AG09319 (cell line): ENCODE data around the gene SLCO2A1.

ENCODE experiments used
- DNase-seq: peaks from one replicate; pipeline ENCODE4 v3.0.0-alpha.2; 2010; ENCODE audit warnings: low read depth; ENCODE audit errors: extremely low read depth
- TF ChIP-seq, protein P1 (sequence below): IDR thresholded peaks from 2 replicates; pipeline ENCODE4 v1.5.1; 2011; ENCODE audit warnings: low read depth, mild to moderate bottlenecking, inconsistent platforms, low read length, moderate library complexity

The SLCO2A1 gene

DNA sequence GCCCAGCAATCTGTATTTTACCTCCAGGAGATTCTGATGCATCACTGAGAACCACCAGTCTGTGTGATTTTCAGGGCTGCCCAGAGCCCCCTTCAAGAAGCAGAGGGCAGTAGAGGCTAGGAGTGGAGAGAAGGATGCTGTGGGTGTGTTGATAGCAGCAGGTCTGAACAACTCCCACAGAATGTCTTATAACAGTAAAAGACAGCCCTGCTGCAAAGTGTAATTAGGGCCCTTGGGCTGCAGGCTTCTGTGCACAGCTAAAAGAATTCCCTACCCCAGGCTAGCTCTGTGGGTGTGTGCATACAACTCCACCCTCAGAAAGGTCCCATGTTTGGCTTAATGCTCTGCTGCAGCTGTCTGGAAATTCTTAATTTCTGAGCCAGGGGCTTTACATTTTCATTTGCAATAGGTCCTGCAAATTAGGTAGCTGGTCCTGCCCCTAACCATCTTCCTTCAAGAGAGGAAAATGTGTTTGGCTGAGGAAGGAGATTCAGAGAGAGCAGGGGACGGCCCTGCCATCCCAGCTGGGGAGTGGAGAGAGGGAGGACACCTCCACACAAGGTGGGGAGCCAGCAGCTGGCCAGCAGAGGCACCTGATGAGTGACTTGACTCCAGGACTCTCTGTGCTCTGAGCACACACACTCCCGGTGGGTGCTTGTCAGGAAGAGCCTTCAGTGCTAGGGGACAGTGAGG lies 90.8 kb downstream of the SLCO2A1 start:
- no peak for DNase-seq
- TF ChIP-seq, protein P1, sequence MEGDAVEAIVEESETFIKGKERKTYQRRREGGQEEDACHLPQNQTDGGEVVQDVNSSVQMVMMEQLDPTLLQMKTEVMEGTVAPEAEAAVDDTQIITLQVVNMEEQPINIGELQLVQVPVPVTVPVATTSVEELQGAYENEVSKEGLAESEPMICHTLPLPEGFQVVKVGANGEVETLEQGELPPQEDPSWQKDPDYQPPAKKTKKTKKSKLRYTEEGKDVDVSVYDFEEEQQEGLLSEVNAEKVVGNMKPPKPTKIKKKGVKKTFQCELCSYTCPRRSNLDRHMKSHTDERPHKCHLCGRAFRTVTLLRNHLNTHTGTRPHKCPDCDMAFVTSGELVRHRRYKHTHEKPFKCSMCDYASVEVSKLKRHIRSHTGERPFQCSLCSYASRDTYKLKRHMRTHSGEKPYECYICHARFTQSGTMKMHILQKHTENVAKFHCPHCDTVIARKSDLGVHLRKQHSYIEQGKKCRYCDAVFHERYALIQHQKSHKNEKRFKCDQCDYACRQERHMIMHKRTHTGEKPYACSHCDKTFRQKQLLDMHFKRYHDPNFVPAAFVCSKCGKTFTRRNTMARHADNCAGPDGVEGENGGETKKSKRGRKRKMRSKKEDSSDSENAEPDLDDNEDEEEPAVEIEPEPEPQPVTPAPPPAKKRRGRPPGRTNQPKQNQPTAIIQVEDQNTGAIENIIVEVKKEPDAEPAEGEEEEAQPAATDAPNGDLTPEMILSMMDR, result no peak

DNA sequence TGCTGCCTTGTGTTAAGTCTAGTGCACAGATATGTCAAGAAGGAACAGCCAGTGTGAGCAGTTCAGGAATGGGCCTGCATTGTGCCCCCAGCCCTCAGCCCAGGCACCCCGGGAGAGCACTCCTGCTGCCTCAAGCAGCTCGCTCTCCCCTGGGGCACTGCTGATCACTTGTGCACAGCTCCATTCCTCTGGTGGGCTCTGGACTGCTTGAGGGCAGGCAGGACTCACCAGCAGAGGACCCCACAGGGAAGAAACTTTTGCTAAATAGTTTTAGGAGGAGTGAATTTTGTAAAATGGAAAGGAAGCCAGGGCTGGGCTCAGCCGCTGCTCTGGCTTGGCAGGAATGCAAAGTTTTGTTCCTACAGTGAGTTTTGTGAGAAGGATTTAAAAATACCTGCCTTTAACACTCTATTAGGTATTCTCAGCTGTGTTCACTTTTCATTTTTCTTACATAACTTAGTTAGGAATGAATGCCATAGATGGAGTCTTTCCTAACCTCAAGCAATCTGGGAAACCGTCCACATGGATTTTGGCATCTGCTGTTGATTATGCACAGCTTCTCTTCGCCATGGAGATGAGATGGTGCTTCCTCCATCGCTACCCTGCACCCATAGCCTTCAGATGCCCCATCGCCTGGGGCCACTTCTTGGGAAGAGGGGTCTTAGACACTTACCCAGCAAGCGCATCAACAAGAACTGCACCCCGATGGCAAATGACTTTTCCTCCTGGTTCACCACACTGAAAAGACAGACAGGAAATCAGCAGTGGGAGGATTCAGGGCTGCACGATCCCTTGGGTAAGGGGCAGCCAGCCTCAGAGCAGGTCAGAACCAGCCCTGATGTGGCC lies 91.7 kb downstream of the SLCO2A1 start:
- peak; percentile 73 for DNase-seq
- TF ChIP-seq, protein P1, result peak; percentile 23

DNA sequence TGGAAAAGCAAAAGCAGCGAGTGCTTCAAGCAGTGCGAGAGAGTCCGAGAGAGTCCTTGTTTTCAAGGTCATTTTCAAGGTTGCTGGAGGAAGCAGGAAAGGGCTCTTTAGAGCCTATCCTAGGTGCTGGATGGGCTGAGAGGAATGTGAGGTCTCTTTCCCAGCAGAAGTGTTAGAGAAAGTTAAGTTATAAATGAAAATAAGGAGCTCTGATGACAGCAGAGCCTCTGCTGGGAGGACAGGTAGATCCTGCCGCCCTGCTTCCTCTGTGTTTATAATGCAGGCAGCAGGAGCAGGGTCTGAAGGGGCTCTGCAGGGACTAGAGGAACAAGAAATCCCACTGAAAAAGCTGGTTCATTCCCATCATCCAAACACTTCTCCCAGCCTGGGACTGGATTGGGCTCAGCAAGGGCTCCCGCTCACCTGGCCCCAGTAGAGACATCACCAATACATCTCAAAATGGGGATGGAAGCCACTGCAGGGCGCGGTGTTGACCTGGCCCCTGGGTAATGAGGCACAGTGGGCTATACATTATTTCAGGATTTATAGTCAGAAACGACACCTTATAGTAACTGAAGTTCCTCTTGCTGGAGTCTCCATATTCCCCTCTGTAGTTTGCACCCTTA lies 92.6 kb downstream of the SLCO2A1 start:
- no peak for DNase-seq
- TF ChIP-seq, protein P1, result no peak

DNA sequence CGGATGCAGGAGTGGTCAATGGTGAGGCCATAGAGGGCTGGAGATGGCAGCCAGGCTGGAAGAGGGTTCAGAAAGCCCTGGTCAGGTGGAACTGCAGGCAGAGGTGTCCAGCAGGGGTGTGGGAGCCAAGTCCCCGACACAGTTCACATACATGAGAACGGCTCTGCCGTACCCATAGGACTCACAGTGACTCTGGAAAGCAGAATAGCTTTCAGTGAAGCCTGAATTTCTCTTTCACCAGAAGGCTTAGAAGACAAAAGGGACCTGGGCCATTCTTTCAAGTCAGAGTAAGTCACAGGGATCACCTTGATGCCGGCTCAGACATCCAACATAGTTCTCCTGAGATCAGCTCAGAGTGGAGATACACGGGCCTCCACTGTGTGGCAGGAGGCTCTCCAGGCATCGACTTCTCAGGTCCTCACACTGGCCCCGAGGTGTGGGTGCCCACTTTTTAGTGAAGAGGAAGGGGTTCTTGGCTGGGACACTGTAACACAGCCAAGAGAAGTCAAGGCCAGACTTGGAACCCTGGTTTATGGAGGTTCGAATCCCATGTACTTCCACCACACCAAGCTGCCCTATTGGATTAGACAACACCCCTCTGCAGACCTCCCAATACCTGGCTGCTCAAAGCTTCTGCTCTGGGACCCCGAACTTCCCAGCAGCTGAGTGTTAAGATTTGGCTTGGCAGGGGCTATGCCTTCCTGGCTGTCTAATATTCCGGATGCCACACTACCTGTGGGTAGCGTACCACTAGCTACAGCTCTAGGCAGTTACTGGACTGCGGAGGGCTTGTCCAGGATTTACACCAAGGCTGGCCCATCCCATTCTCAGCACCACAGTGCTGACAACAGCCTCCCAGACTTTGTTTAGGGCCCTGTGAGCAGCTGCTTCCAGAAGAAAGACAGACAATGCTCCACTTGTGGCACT lies 93.6 kb downstream of the SLCO2A1 start:
- DNase-seq, result no peak

DNA sequence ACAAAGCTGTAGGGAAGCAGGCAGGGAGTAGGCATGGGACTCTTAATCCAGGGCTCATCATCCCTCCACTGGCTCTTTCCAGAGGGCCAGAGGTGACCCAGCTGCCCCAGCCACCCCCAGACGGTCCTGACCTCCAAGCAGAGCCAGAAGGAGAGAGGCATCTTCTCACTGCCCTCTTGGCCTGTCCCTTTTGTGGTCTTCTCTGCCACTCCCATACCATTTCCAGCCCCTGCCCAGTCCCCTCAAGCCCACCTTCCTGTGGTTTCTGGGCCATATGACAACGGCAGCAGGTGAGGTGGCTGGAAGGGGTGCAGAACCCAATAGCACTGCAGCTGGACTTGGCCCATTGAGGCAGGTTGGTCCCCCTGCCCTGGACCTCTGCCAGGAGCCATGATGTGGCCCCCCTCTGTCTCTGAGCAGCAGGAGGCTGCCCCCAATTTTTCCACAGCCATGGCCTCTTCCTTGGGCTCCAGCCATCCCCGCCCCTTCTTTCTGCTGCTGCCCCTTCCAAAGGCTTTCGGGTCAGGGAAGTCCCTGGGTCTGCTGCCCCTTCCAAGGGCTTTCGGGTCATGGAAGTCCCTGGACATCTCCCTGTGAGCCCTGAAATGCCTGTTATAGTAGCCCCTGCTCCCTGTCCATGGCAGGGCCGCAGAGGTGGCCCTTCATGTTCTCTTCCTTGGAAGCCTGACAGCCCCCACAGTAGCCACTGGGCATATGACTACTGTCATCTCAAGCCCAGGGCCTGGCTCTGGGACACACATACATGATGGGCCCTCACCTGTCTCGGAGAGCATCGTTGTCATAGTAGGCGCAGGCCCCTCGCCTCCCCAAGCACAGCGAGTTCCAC lies 94.5 kb downstream of the SLCO2A1 start:
- TF ChIP-seq, protein P1, result no peak
- no peak for DNase-seq

More for the DNA sequence above, 93.6 kb downstream of the SLCO2A1 start:
- TF ChIP-seq, protein P1, result no peak
